Activated CD4-positive, alpha-beta T cell treated with anti-CD3 and anti-CD28 coated beads, Interleukin-2, Interleukin-4, amounts not matched to agents 100 ng/mL and 50 ng/mL, durations not matched to agents 16 hours and 8 hours (primary cell): ENCODE results near the gene ARNT2.
"Not testable (repeated sequence)": the region's sequence is repeated elsewhere in the genome, so short reads cannot be mapped to it uniquely, and the experiment has no call there.

Experiments used
- DNase-seq: peaks from one replicate; pipeline ENCODE4 v3.0.0-alpha.2; 2020; ENCODE audit warnings: low spot score

Gene ARNT2

GRCh38 chr15:80404057-80404760, at the start of gene ARNT2:
ARNT2 (plus strand) TSS chr15:80404382; CDS start chr15:80404516, 134 bp downstream.
- DNase-seq, result no peak

- DNase-seq, result peak; percentile 14
Measured at GRCh38 chr15:80367094-80367493, 37.1 kb upstream of the ARNT2 start.

- no peak for DNase-seq
Measured at GRCh38 chr15:80367661-80368060, 36.5 kb upstream of the ARNT2 start.

GRCh38 chr15:80371924-80372323, 32.3 kb upstream of the ARNT2 start:
- no peak for DNase-seq

- DNase-seq, result no peak
Measured at GRCh38 chr15:80374441-80374840, 29.7 kb upstream of the ARNT2 start.

- no peak for DNase-seq
Measured at GRCh38 chr15:80375968-80376891, 28.0 kb upstream of the ARNT2 start.

GRCh38 chr15:80379693-80380092, 24.5 kb upstream of the ARNT2 start:
- DNase-seq, result no peak

- DNase-seq, result no peak
Measured at GRCh38 chr15:80380154-80380553, 24.0 kb upstream of the ARNT2 start.

- DNase-seq, result no peak
Measured at GRCh38 chr15:80382285-80382684, 21.9 kb upstream of the ARNT2 start.

- no peak for DNase-seq
Measured at GRCh38 chr15:80384432-80384831, 19.8 kb upstream of the ARNT2 start.

GRCh38 chr15:80386151-80386550, 18.0 kb upstream of the ARNT2 start:
- DNase-seq, result no peak

- DNase-seq, result no peak
Measured at GRCh38 chr15:80388326-80388725, 15.9 kb upstream of the ARNT2 start.

- no peak for DNase-seq
Measured at GRCh38 chr15:80389370-80389769, 14.8 kb upstream of the ARNT2 start.

- not testable (repeated sequence) for DNase-seq
Measured at GRCh38 chr15:80390942-80391341, 13.2 kb upstream of the ARNT2 start.

GRCh38 chr15:80395616-80396015, 8.6 kb upstream of the ARNT2 start:
- DNase-seq, result no peak

- DNase-seq, result no peak
Measured at GRCh38 chr15:80396096-80396495, 8.1 kb upstream of the ARNT2 start.

- no peak for DNase-seq
Measured at GRCh38 chr15:80399508-80399907, 4.7 kb upstream of the ARNT2 start.

- no peak for DNase-seq
Measured at GRCh38 chr15:80401456-80401855, 2.7 kb upstream of the ARNT2 start.

GRCh38 chr15:80402339-80402738, 1.8 kb upstream of the ARNT2 start:
- no peak for DNase-seq

- no peak for DNase-seq
Measured at GRCh38 chr15:80403712-80404056, 498 bp upstream of the ARNT2 start.

- DNase-seq, result no peak
Measured at GRCh38 chr15:80404761-80405553, 775 bp downstream of the ARNT2 start.

- no peak for DNase-seq
Measured at GRCh38 chr15:80405554-80405850, 1.3 kb downstream of the ARNT2 start.

- DNase-seq, result no peak
Measured at GRCh38 chr15:80405970-80406369, 1.8 kb downstream of the ARNT2 start.
